GM12878 (cell line): ENCODE results near the gene GNAO1. TPM values are rescaled to one million over a fixed set of nuclear protein-coding genes. Genes with fewer than 3 reads are reported as not detected.

Experiments used
- ATAC-seq: fragments of 200-7000 bp; cut with Tn5 transposase; 3 replicates; pipeline ENCODE4 v1.9.1; 2020; ENCODE audit warnings: mild to moderate bottlenecking, moderate library complexity
- BruUV-seq: library from RNA; stranded (reverse); fragments of 400-500 nt; replicated peaks from 2 replicates; lab custom pipeline; 2021; lab: Mats Ljungman, UMichigan
- CTCF ChIA-PET: fragments of 300-600 bp; sonication (Branson Sonifier 250); formaldehyde crosslinking; extraction: SDS; loops from one replicate; lab custom pipeline; 2021; ENCODE audit warnings: inconsistent platforms; lab: Yijun Ruan, JAX
- POLR2A ChIA-PET: fragments of 350-600 bp; formaldehyde crosslinking; extraction: SDS; loops from one replicate; lab custom pipeline; 2021; ENCODE audit warnings: inconsistent platforms; lab: Charles Lee
- RAD21 ChIA-PET: fragments of 300-600 bp; sonication (Branson Sonifier 250); formaldehyde crosslinking; loops from one replicate; lab custom pipeline; 2023; ENCODE audit warnings: antibody characterized with exemption; ENCODE audit not compliant: unreplicated experiment; lab: Charles Lee
- SMC1A ChIA-PET: fragments of 300-600 bp; sonication (Branson Sonifier 250); formaldehyde crosslinking; loops from one replicate; lab custom pipeline; 2023; ENCODE audit not compliant: unreplicated experiment, uncharacterized antibody; lab: Charles Lee
- DNase-seq: peaks from one replicate; pipeline ENCODE4 v3.0.0-alpha.2; 2011; ENCODE audit warnings: low read depth, low spot score
- FAIRE-seq: peaks from 3 replicates; lab custom pipeline; 2011; peaks lifted over from hg19 to GRCh38; lab: Jason Lieb, UNC
- H2AFZ ChIP-seq: 2 replicates; pipeline ENCODE4 v1.6.0; 2011; ENCODE audit warnings: low read depth, low read length, control low read depth; ENCODE audit not compliant: control insufficient read depth
- H3K27ac ChIP-seq: 2 replicates; pipeline ENCODE4 v1.5.1; 2011; ENCODE audit warnings: control low read depth; ENCODE audit not compliant: control insufficient read depth, insufficient read depth
- H3K27me3 ChIP-seq, 2 experiments: replicated peaks in 1 of 2; 2 replicates each; pipeline versions ENCODE4 v1.6.0 to v1.6.1; 2011; ENCODE audit warnings: low read length in 1 of 2; ENCODE audit not compliant: control insufficient read depth in 2 of 2, insufficient read depth in 2 of 2
- H3K36me3 ChIP-seq, 2 experiments: 2 replicates each; pipeline ENCODE4 v1.5.1; 2011; ENCODE audit warnings: low read length in 1 of 2; ENCODE audit not compliant: control insufficient read depth in 2 of 2, insufficient read depth in 2 of 2
- H3K4me1 ChIP-seq: 2 replicates; pipeline ENCODE4 v1.6.1; 2011; ENCODE audit warnings: mild to moderate bottlenecking, low read length, moderate library complexity, mixed read lengths; ENCODE audit not compliant: control insufficient read depth, insufficient read depth
- H3K4me2 ChIP-seq: 2 replicates; pipeline ENCODE4 v1.6.0; 2011; ENCODE audit warnings: control low read depth; ENCODE audit not compliant: control insufficient read depth, insufficient read depth
- H3K4me3 ChIP-seq: fragments of 200-600 bp; sonication (generic); 2 replicates; pipeline ENCODE4 v1.5.1; 2016
- H3K79me2 ChIP-seq: 2 replicates; pipeline ENCODE4 v1.6.0; 2011; ENCODE audit warnings: low read length; ENCODE audit not compliant: control insufficient read depth, insufficient read depth
- H3K9ac ChIP-seq: 2 replicates; pipeline ENCODE4 v1.8.0; 2011; ENCODE audit warnings: low read length, control low read depth, mixed read lengths; ENCODE audit not compliant: control insufficient read depth, insufficient read depth
- H3K9me3 ChIP-seq: replicated peaks from 3 replicates; pipeline ENCODE4 v1.5.1; 2011; ENCODE audit warnings: mild to moderate bottlenecking, low read length; ENCODE audit not compliant: control insufficient read depth, insufficient read depth
- H4K20me1 ChIP-seq: 2 replicates; pipeline ENCODE4 v1.6.0; 2011; ENCODE audit not compliant: control insufficient read depth, insufficient read depth
- BACH1 ChIP-seq: fragments of 450-650 bp; IDR thresholded peaks from 2 replicates; pipeline ENCODE4 v1.6.1; 2017; ENCODE audit warnings: mild to moderate bottlenecking, borderline replicate concordance
- BRCA1 ChIP-seq: IDR thresholded peaks from 2 replicates; pipeline ENCODE4 v1.6.1; 2011; ENCODE audit warnings: low read depth, low read length, improper control_type of control experiment
- DPF2 ChIP-seq: fragments of 450-650 bp; IDR thresholded peaks from 2 replicates; pipeline ENCODE4 v1.6.1; 2017; ENCODE audit warnings: mild to moderate bottlenecking
- E2F8 ChIP-seq: fragments of 450-650 bp; IDR thresholded peaks from 2 replicates; pipeline ENCODE4 v1.6.1; 2018; ENCODE audit warnings: mild to moderate bottlenecking, low read depth, moderate library complexity; ENCODE audit not compliant: partially characterized antibody
- ETV6 ChIP-seq, 2 experiments: fragments of 450-650 bp in 1 of 2; IDR thresholded peaks in 1 of 2; conservative IDR thresholded peaks in 1 of 2; 2 replicates each; pipeline ENCODE4 v1.6.1; 2014; ENCODE audit warnings: antibody characterized with exemption in 1 of 2, borderline replicate concordance in 1 of 2, low read depth in 1 of 2, mild to moderate bottlenecking in 1 of 2, moderate library complexity in 1 of 2
- FOS ChIP-seq: IDR thresholded peaks from 3 replicates; pipeline ENCODE4 v1.6.1; 2011; ENCODE audit warnings: borderline replicate concordance; ENCODE audit not compliant: insufficient read length; ENCODE audit errors: extremely low read depth
- NFYA ChIP-seq: IDR thresholded peaks from 2 replicates; pipeline ENCODE4 v1.6.1; 2011; ENCODE audit warnings: low read depth, mild to moderate bottlenecking, low read length, improper control_type of control experiment, borderline replicate concordance
- NFYB ChIP-seq: IDR thresholded peaks from 2 replicates; pipeline ENCODE4 v1.6.1; 2011; ENCODE audit warnings: low read depth, mild to moderate bottlenecking, low read length, improper control_type of control experiment, moderate library complexity; ENCODE audit not compliant: insufficient read depth
- NR2F1 ChIP-seq: fragments of 450-650 bp; conservative IDR thresholded peaks from 2 replicates; pipeline ENCODE4 v1.6.1; 2017; ENCODE audit warnings: mild to moderate bottlenecking
- SIN3A ChIP-seq: IDR thresholded peaks from 2 replicates; pipeline ENCODE4 v1.6.1; 2012; ENCODE audit warnings: low read depth, low read length, improper control_type of control experiment
- SKIL ChIP-seq: fragments of 450-650 bp; IDR thresholded peaks from 2 replicates; pipeline ENCODE4 v1.6.1; 2017; ENCODE audit warnings: mild to moderate bottlenecking, low read depth, inconsistent platforms; ENCODE audit not compliant: poor library complexity, severe bottlenecking
- YY1 ChIP-seq: IDR thresholded peaks from 2 replicates; pipeline ENCODE4 v1.6.1; 2011; ENCODE audit warnings: low read depth, mild to moderate bottlenecking, low read length
- ZNF217 ChIP-seq: fragments of 450-650 bp; IDR thresholded peaks from 2 replicates; pipeline ENCODE4 v1.6.1; 2017; ENCODE audit warnings: antibody characterized with exemption, mild to moderate bottlenecking
- ZNF384 ChIP-seq: IDR thresholded peaks from 2 replicates; pipeline ENCODE4 v1.6.1; 2012; ENCODE audit warnings: low read depth, mild to moderate bottlenecking, low read length, improper control_type of control experiment, borderline replicate concordance
- in situ Hi-C: fragments of 300-500 bp; cut with MboI; formaldehyde crosslinking; loops from 9 replicates; pipeline ENCODE4 v1.14.3; 2018; ENCODE audit warnings: mixed read lengths
- intact Hi-C: fragments of 100-400 bp; cut with micrococcal nuclease; formaldehyde crosslinking; loops from one replicate; pipeline ENCODE4 v1.14.2; 2022; ENCODE audit not compliant: unreplicated experiment
- polyA plus RNA-seq, 11 experiments: library from polyadenylated mRNA; depleted of rRNA in 4 of 11; unstranded in 6 of 11; stranded (reverse) in 5 of 11; fragments of >200 nt; fragmentation: Nextera tagmentation in 4 of 11; fragmentation: Illumina TruSeq in 1 of 11; extraction: Ambion mirVana in 4 of 11; extraction: Trizol in 1 of 11; gene quantifications; 1 replicate in 1 of 11; 2 replicates in 10 of 11; pipeline versions ENCODE4 v1.2.1 to v1.2.3, GENCODE V29; 2011 to 2016; ENCODE audit warnings: inconsistent platforms in 2 of 11, missing spikeins in 2 of 11, low read depth in 1 of 11
- total RNA-seq, 4 experiments: library from RNA; depleted of rRNA in 3 of 4; stranded (reverse); fragments of >200 nt in 3 of 4; fragmentation: Illumina TruSeq in 1 of 4; extraction: Trizol in 1 of 4; gene quantifications; 2 replicates each; pipeline versions ENCODE4 v1.2.1 to v1.2.3, GENCODE V29; 2013 to 2021

Gene GNAO1
- total and polyA plus RNA-seq, 10 of the 15 experiments (the other 5 are each of a cell fraction or from before 2014, with no cell fraction given), result 0.05 to 0.28 (median 0.14) TPM; not detected in 6

GRCh38 chr16:56164636-56165035 is 26.7 kb upstream of the GNAO1 start:
- Histone ChIP-seq H3K36me3 (no peaks in the 10 kb centered on the region), H2AFZ (no peak overlapping the region), H3K27me3 (no peaks in the 10 kb centered on the region; a peak in 1 of 4 replicates), H3K4me3 (no peak overlapping the region), H3K4me1 (peaks cover 8% of the 10 kb centered on the region), H3K79me2 (no peaks in the 10 kb centered on the region), H3K27ac (no peak overlapping the region), H3K4me2 (no peak overlapping the region), H3K9ac (no peak overlapping the region), H3K9me3 (peaks cover 2% of the 10 kb centered on the region; the same call in 1 of the 3 replicates), H4K20me1 (no peaks in the 10 kb centered on the region)
- intact Hi-C loops (loop anchor here (2.0 kb wide), 1 partner anchor 34 kb away; no protein-coding TSS in a partner anchor), in situ Hi-C loops (no loop called here)
- no peak for FAIRE-seq
- ChIA-PET POLR2A (no interaction called here), RAD21 (no interaction called here), SMC1A (interaction anchor here (1.2 kb wide), 1 partner anchor 15 kb away, joined by 3 read pairs; no protein-coding TSS in a partner anchor), CTCF (interaction anchor here (0.6 kb wide), 1 partner anchor 169 kb away, joined by 3 read pairs; no protein-coding TSS in a partner anchor)
- BruUV-seq, result no TSS peak
- no peak for DNase-seq
- no peak for ATAC-seq
- TF ChIP-seq NFYB (no peak), BACH1 (no peak), FOS (no peak), ETV6 (conservative IDR thresholded peaks at IDR 0.05 in 1 of 2, IDR thresholded peaks at IDR 0.05 in 1 of 2; ENCODE audit: borderline replicate concordance in 1 of 2, low read depth in 1 of 2) (no peak), NFYA (no peak), NR2F1 (no peak), SKIL (no peak), SIN3A (no peak), YY1 (no peak), ZNF217 (no peak), E2F8 (no peak), ZNF384 (no peak), DPF2 (no peak), BRCA1 (no peak)
